Suprapubic skin (tissue), 4 donors: ENCODE measurements around the gene RALB. TPM values are rescaled to one million over a fixed set of nuclear protein-coding genes. Genes with fewer than 3 reads are reported as not detected.
A peak's percentile ranks its signal among the peaks of the same experiment; 100 is the strongest.

Source experiments
- DNase-seq, 2 donors: peaks; one replicate each; pipeline ENCODE4 v3.0.0-alpha.2; 2019; ENCODE audit warnings: low spot score in 2 of 2
- H3K27ac ChIP-seq: fragments of 200-600 bp; sonication (generic); one replicate; pipeline ENCODE4 v1.5.1; 2019
- H3K27me3 ChIP-seq: fragments of 200-600 bp; sonication (generic); one replicate; pipeline ENCODE4 v1.5.1; 2019
- H3K36me3 ChIP-seq: fragments of 200-600 bp; sonication (generic); one replicate; pipeline ENCODE4 v1.5.1; 2019
- H3K4me1 ChIP-seq: fragments of 200-600 bp; sonication (generic); one replicate; pipeline ENCODE4 v1.5.1; 2019
- H3K4me3 ChIP-seq: fragments of 200-600 bp; sonication (generic); one replicate; pipeline ENCODE4 v1.5.1; 2019; ENCODE audit warnings: mild to moderate bottlenecking
- H3K9me3 ChIP-seq: fragments of 200-600 bp; sonication (generic); one replicate; pipeline ENCODE4 v1.5.1; 2019
- CTCF ChIP-seq, 2 donors: fragments of 200-600 bp in 1 of 2; fragments of 450-650 bp in 1 of 2; sonication (generic) in 1 of 2; IDR thresholded peaks; one replicate each; pipeline ENCODE4 v1.5.1; 2016 to 2019; ENCODE audit warnings: antibody characterized with exemption in 2 of 2, mild to moderate bottlenecking in 1 of 2, moderate library complexity in 1 of 2
- EP300 ChIP-seq: sonication (generic); formaldehyde crosslinking; IDR thresholded peaks from one replicate; pipeline ENCODE4 v1.6.1; 2017; ENCODE audit warnings: antibody characterized with exemption
- POLR2A ChIP-seq, 2 donors: fragments of 450-650 bp; IDR thresholded peaks; one replicate each; pipeline ENCODE4 v1.6.1; 2017; ENCODE audit warnings: antibody characterized with exemption in 2 of 2, mild to moderate bottlenecking in 2 of 2, moderate library complexity in 2 of 2
- POLR2AphosphoS5 ChIP-seq, 3 donors: sonication (generic); formaldehyde crosslinking; IDR thresholded peaks; one replicate each; pipeline ENCODE4 v1.6.1; 2017; ENCODE audit warnings: antibody characterized with exemption in 3 of 3
- WGBS: methylation state at CpG from one replicate; pipeline ENCODE4 v1.1.5; 2018; 5-methylcytosine and 5-hydroxymethylcytosine counted together
- total RNA-seq, 4 donors: library from RNA; depleted of rRNA; stranded (reverse); fragments of >200 nt; gene quantifications; one replicate each; pipeline ENCODE4 v1.1.0, GENCODE V29; 2016

The RALB gene
- 10 to 100 TPM; 21.3 to 37.0 (median 30.5) TPM for total RNA-seq

GRCh38 chr2:120252225-120253020, at the start of gene RALB:
RALB (plus strand) TSS chr2:120252852; CDS start chr2:120278665, 25,813 bp downstream.
- H3K27ac ChIP-seq = peak within 1 kb of the TSS; percentile 97
- peaks cover 52% of the 10 kb centered on the region for H3K4me1 ChIP-seq
- TF ChIP-seq CTCF (IDR thresholded peaks at IDR 0.05) (no peak), POLR2A (IDR thresholded peaks at IDR 0.05) (peak in 1 of 2 donors; percentile 67), EP300 (no peak), POLR2AphosphoS5 (IDR thresholded peaks at IDR 0.05) (peak in 1 of 3 donors; percentile 35)
- no peaks in the 10 kb centered on the region for H3K27me3 ChIP-seq
- WGBS = 2% methylated on average over 43 of the region's 71 CpGs
- peak within 1 kb of the TSS; percentile 99 for H3K4me3 ChIP-seq
- DNase-seq = peak; percentile 100
- H3K9me3 ChIP-seq = no peaks in the 10 kb centered on the region
- no peaks in the 10 kb centered on the region for H3K36me3 ChIP-seq

GRCh38 chr2:120203251-120204021, 49.2 kb upstream of the RALB start:
- no peaks in the 10 kb centered on the region for H3K36me3 ChIP-seq
- H3K9me3 ChIP-seq = peaks cover 4% of the 10 kb centered on the region
- H3K27ac ChIP-seq = no peak overlapping the region
- no peaks in the 10 kb centered on the region for H3K4me1 ChIP-seq
- H3K4me3 ChIP-seq = no peak overlapping the region
- WGBS = 53% methylated on average over 10 of the region's 10 CpGs
- TF ChIP-seq POLR2A (IDR thresholded peaks at IDR 0.05) (no peak), POLR2AphosphoS5 (IDR thresholded peaks at IDR 0.05) (no peak), CTCF (IDR thresholded peaks at IDR 0.05) (no peak), EP300 (no peak)
- peak; percentile 46 to 78 for DNase-seq
- H3K27me3 ChIP-seq = no peaks in the 10 kb centered on the region

GRCh38 chr2:120204022-120204405, 48.6 kb upstream of the RALB start:
- DNase-seq = peak; percentile 22 to 66
- WGBS = 78% methylated on average over 5 of the region's 5 CpGs
- H3K4me1 ChIP-seq = no peaks in the 10 kb centered on the region
- H3K27me3 ChIP-seq = no peaks in the 10 kb centered on the region
- H3K9me3 ChIP-seq = peaks cover 3% of the 10 kb centered on the region
- H3K4me3 ChIP-seq = no peak overlapping the region
- H3K36me3 ChIP-seq = no peaks in the 10 kb centered on the region
- no peak overlapping the region for H3K27ac ChIP-seq
- TF ChIP-seq POLR2A (IDR thresholded peaks at IDR 0.05) (no peak), POLR2AphosphoS5 (IDR thresholded peaks at IDR 0.05) (no peak), EP300 (no peak), CTCF (IDR thresholded peaks at IDR 0.05) (no peak)

GRCh38 chr2:120204417-120204816, 48.2 kb upstream of the RALB start:
- Histone ChIP-seq H3K27ac (no peak overlapping the region), H3K4me1 (no peaks in the 10 kb centered on the region), H3K27me3 (no peaks in the 10 kb centered on the region), H3K9me3 (no peaks in the 10 kb centered on the region), H3K36me3 (no peaks in the 10 kb centered on the region), H3K4me3 (no peak overlapping the region)
- whole genome bisulfite sequencing = 73% methylated on average over 3 of the region's 3 CpGs
- TF ChIP-seq POLR2AphosphoS5 (IDR thresholded peaks at IDR 0.05) = no peak
- no peak for TF ChIP-seq CTCF (IDR thresholded peaks at IDR 0.05)
- TF ChIP-seq POLR2A (IDR thresholded peaks at IDR 0.05) = no peak
- no peak for TF ChIP-seq EP300
- peak in 1 of 2 donors; percentile 54 for DNase-seq
